ENCODE measurements around the gene NPAS3. TPM values are rescaled to one million over a fixed set of nuclear protein-coding genes. Genes with fewer than 3 reads are reported as not detected.

NPAS3 gene
- total RNA-seq, 2 experiments from 2014 or later = not detected

DNA sequence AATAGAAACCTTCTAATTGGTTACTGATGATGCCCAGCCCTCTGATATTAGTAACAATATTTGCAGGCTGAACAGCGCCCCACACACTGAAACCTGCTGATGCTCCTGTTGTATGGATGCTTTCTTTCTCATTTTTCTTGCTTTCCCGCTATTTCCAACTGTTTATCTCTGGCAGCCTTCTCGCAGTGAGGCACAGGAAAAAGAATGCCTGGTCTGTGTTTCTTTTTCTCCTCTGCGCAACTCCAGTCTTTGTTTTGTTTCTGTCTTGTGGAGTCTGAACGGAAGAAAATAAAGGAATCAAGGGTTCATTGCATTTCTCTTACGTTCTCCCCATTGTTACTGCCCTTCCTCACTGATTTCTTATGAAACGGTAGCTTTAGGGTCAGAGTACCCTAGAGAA, 561.0 kb downstream of the NPAS3 start:
- TF ChIP-seq EZH2phosphoT487 (IDR thresholded peaks at IDR 0.05; ENCODE audit: borderline replicate concordance, low read depth, low read length) = no peak
- TF ChIP-seq, protein P1, sequence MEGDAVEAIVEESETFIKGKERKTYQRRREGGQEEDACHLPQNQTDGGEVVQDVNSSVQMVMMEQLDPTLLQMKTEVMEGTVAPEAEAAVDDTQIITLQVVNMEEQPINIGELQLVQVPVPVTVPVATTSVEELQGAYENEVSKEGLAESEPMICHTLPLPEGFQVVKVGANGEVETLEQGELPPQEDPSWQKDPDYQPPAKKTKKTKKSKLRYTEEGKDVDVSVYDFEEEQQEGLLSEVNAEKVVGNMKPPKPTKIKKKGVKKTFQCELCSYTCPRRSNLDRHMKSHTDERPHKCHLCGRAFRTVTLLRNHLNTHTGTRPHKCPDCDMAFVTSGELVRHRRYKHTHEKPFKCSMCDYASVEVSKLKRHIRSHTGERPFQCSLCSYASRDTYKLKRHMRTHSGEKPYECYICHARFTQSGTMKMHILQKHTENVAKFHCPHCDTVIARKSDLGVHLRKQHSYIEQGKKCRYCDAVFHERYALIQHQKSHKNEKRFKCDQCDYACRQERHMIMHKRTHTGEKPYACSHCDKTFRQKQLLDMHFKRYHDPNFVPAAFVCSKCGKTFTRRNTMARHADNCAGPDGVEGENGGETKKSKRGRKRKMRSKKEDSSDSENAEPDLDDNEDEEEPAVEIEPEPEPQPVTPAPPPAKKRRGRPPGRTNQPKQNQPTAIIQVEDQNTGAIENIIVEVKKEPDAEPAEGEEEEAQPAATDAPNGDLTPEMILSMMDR (conservative IDR thresholded peaks at IDR 0.05; ENCODE audit: low read length) = no peak
- H3K4me3 ChIP-seq (ENCODE audit: low read depth, low read length, poor library complexity, severe bottlenecking) = no peak overlapping the region
- POLR2A ChIA-PET = no interaction called here
- CTCF ChIA-PET (ENCODE audit: unreplicated experiment) = no interaction called here
- H3K4me1 ChIP-seq (ENCODE audit: insufficient read depth, low read length, poor library complexity, severe bottlenecking) = no peaks in the 10 kb centered on the region
- no peak overlapping the region for H2AFZ ChIP-seq (ENCODE audit: low read length)
- no peaks in the 10 kb centered on the region for H3K9me2 ChIP-seq (ENCODE audit: insufficient read depth, low read length)
- H3K9me3 ChIP-seq (ENCODE audit: low read length) = no peaks in the 10 kb centered on the region
- H3K27ac ChIP-seq (ENCODE audit: low read depth, low read length, poor library complexity, severe bottlenecking) = no peak overlapping the region
- intact Hi-C loops (cut with micrococcal nuclease; ENCODE audit: unreplicated experiment) = no loop called here
- no peaks in the 10 kb centered on the region for H3K79me2 ChIP-seq (ENCODE audit: insufficient read depth, low read depth, low read length)
- no peak for DNase-seq (ENCODE audit: low spot score)
- no TSS peak for BruUV-seq (replicated peaks)
- no peaks in the 10 kb centered on the region for H3K36me3 ChIP-seq (ENCODE audit: insufficient read depth, low read length)
- no peaks in the 10 kb centered on the region for H4K20me1 ChIP-seq (ENCODE audit: insufficient read depth, low read length)
- H3K4me2 ChIP-seq (ENCODE audit: low read length) = no peak overlapping the region

DNA sequence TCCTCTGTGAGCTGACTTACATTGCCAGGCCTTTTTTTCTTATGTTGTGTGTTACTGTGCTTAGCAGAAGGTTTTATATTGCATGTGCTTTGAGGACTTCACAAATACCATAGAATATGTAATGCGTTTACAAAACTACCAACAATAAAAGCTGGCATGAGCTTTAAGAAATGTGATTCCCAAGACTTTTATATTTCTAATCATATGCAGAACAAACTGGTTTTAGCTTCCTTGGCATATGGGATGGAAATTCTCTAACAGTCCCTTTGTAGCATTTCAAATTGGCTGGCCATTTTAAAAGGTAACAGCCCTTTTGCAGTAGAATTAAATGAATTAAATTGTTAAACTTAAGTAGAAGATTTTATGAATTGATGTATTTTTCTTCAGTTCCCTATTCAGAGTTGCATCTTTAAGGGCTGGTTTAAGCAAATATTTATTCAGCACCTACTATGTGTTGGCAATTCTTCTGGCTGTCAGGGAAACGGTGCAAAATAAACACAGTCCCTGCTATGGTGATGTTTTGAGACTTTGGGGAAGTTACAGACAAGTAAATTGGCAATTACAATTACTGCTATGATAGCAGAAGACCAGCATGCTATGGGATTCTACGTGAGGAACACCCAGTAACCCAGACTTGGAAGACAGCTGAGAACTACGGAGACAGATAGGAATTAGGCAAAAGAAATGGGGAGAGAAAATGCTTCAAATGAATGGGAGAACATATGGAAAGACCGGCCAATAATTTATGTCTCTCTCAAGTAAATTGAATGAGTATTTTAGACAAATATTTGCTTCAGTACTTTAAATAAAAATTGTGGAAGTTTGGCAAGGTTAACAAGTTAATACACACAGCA, 565.8 kb downstream of the NPAS3 start:
- no peak overlapping the region for H3K27ac ChIP-seq (ENCODE audit: low read depth, low read length, poor library complexity, severe bottlenecking)
- no peak overlapping the region for H3K4me3 ChIP-seq (ENCODE audit: low read depth, low read length, poor library complexity, severe bottlenecking)
- H3K9me2 ChIP-seq (ENCODE audit: insufficient read depth, low read length) = no peaks in the 10 kb centered on the region
- H3K4me2 ChIP-seq (ENCODE audit: low read length) = no peak overlapping the region
- no peaks in the 10 kb centered on the region for H3K9me3 ChIP-seq (ENCODE audit: low read length)
- no peaks in the 10 kb centered on the region for H3K36me3 ChIP-seq (ENCODE audit: insufficient read depth, low read length)
- ChIA-PET CTCF (ENCODE audit: unreplicated experiment) (no interaction called here), POLR2A (interaction anchor here (0.7 kb wide), 1 partner anchor 567 kb away, joined by 3 read pairs; no protein-coding TSS in a partner anchor)
- no peak for DNase-seq (ENCODE audit: low spot score)
- H2AFZ ChIP-seq (ENCODE audit: low read length) = no peak overlapping the region
- H3K4me1 ChIP-seq (ENCODE audit: insufficient read depth, low read length, poor library complexity, severe bottlenecking) = no peaks in the 10 kb centered on the region
- no TSS peak for BruUV-seq (replicated peaks)
- no peaks in the 10 kb centered on the region for H4K20me1 ChIP-seq (ENCODE audit: insufficient read depth, low read length)
- H3K79me2 ChIP-seq (ENCODE audit: insufficient read depth, low read depth, low read length) = no peaks in the 10 kb centered on the region
- TF ChIP-seq, protein P1 (conservative IDR thresholded peaks at IDR 0.05; ENCODE audit: low read length) = no peak
- TF ChIP-seq EZH2phosphoT487 (IDR thresholded peaks at IDR 0.05; ENCODE audit: borderline replicate concordance, low read depth, low read length) = no peak
- intact Hi-C loops (cut with micrococcal nuclease; ENCODE audit: unreplicated experiment) = no loop called here

DNA sequence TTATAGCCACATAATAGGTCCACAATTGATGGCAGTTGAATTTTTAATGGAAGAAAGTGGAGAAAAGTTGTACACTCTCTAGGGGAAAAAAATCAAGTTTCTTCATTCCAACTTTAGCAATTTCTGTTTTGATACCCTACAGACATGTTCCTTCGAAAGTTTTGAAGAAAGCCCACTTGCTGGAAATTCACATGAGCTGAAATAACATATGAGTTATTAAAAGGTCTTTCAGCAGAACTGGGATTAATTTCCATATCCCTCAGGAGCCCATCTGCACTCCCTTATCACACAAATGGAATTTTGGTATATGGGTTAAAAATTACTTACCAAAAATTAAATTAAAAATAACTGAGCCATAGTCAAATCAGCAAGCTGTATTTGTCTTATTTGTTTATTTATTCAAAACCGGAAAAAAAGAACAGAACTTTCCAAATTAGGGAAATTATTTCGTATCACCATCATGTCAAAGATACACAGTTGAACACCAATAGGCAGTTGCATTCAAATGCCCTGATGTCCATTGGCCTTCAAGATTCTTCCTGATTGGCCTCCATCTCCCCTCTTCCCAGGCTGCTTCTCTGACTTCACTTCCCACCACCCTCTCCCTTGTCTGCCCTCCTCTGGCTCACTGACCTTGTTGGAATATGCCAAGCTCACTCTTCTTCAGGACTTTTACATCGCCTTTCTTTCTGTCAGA, 566.7 kb downstream of the NPAS3 start:
- no peak overlapping the region for H3K27ac ChIP-seq (ENCODE audit: low read depth, low read length, poor library complexity, severe bottlenecking)
- H3K36me3 ChIP-seq (ENCODE audit: insufficient read depth, low read length) = no peaks in the 10 kb centered on the region
- intact Hi-C loops (cut with micrococcal nuclease; ENCODE audit: unreplicated experiment) = no loop called here
- no peak for DNase-seq (ENCODE audit: low spot score)
- no peak overlapping the region for H2AFZ ChIP-seq (ENCODE audit: low read length)
- H3K4me3 ChIP-seq (ENCODE audit: low read depth, low read length, poor library complexity, severe bottlenecking) = no peak overlapping the region
- CTCF ChIA-PET (ENCODE audit: unreplicated experiment) = no interaction called here
- no peak overlapping the region for H3K4me2 ChIP-seq (ENCODE audit: low read length)
- no TSS peak for BruUV-seq (replicated peaks)
- no peaks in the 10 kb centered on the region for H3K79me2 ChIP-seq (ENCODE audit: insufficient read depth, low read depth, low read length)
- no peak for TF ChIP-seq EZH2phosphoT487 (IDR thresholded peaks at IDR 0.05; ENCODE audit: borderline replicate concordance, low read depth, low read length)
- TF ChIP-seq, protein P1 (conservative IDR thresholded peaks at IDR 0.05; ENCODE audit: low read length) = no peak
- H3K4me1 ChIP-seq (ENCODE audit: insufficient read depth, low read length, poor library complexity, severe bottlenecking) = no peaks in the 10 kb centered on the region
- POLR2A ChIA-PET = no interaction called here
- H4K20me1 ChIP-seq (ENCODE audit: insufficient read depth, low read length) = no peaks in the 10 kb centered on the region
- H3K9me3 ChIP-seq (ENCODE audit: low read length) = no peaks in the 10 kb centered on the region
- no peaks in the 10 kb centered on the region for H3K9me2 ChIP-seq (ENCODE audit: insufficient read depth, low read length)
